Measurements from ENCODE around the gene TMEM108. TPM values are rescaled to one million over a fixed set of nuclear protein-coding genes. Genes with fewer than 3 reads are reported as not detected.

Gene TMEM108
- total and polyA plus RNA-seq, 2 of the 4 experiments (the other 2 are of a cell fraction): 0.18 to 2.2 TPM

DNA sequence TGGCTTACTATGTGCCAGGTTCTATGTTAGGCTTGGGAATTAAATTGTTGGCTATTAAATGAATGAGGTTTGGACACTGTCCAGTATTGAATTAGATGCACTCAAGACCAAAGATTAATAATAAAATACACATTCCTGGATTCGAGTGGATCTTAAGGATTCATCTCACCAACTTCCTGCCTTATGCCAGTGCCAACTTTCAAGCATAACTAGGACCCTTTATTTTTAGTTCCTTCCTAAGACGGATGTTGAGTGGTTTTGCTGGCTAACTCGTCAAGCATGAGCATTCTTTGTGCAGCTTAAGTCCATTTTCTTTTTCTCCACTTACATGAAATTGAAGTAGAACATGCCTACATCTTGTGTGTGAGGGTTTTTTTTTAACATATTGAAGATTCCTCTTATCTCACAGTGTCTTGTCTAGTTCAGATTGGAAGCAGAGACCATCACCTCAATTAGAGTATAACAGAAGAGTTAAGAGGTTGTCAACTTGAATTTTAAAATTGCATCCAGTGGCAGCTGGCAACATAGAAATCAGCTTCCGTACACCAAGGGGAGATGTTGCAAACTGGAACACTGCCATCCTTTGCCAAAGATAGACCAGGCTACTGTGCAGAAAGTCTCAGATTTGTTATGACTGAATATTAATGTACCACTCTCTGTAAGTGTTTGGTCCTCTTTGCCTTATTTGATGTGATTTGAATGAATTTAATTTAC lies 255.4 kb downstream of the TMEM108 start:
- H3K36me3 ChIP-seq (ENCODE audit: control insufficient read depth, insufficient read depth, low read length): no peaks in the 10 kb centered on the region
- H3K14ac ChIP-seq (replicated peaks; ENCODE audit: low read depth, low read length): peak overlapping the region; percentile 4; the same call in 1 of the 2 replicates
- no peak overlapping the region for H3K23ac ChIP-seq (ENCODE audit: low read depth, low read length)
- peaks cover 10% of the 10 kb centered on the region for H3K4me1 ChIP-seq (ENCODE audit: control insufficient read depth, insufficient read depth, low read length)
- no peak for ATAC-seq (ENCODE audit: low read depth)
- no peak for DNase-seq
- H3K79me1 ChIP-seq (ENCODE audit: low read depth in 1 of 2, low read length in 2 of 2): no peaks in the 10 kb centered on the region
- in situ Hi-C loops (cut with MboI; ENCODE audit: low sequenced_read_pairs) (loop anchor here (25.0 kb wide), 1 partner anchor 856 kb away; no protein-coding TSS in a partner anchor), dilution Hi-C loops (cut with HindIII; ENCODE audit: low sequenced_read_pairs, unreplicated experiment) (no loop called here), intact Hi-C loops (cut with micrococcal nuclease) (no loop called here)
- POLR2A ChIA-PET (ENCODE audit: unreplicated experiment): no interaction called here
- H3K4me2 ChIP-seq (ENCODE audit: low read depth, low read length): no peak overlapping the region
- H3K27me3 ChIP-seq (ENCODE audit: control insufficient read depth, insufficient read depth, low read length): no peaks in the 10 kb centered on the region
- H3K9me1 ChIP-seq (ENCODE audit: insufficient read depth, low read length): no peaks in the 10 kb centered on the region
- no peak overlapping the region for H3K27ac ChIP-seq (ENCODE audit: insufficient read depth, low read length)
- H3K56ac ChIP-seq (ENCODE audit: extremely low read depth, insufficient read depth, low read length): no peak overlapping the region
- peak overlapping the region; percentile 18 for H3K4ac ChIP-seq (ENCODE audit: low read depth, low read length)
- TF ChIP-seq, protein P1, sequence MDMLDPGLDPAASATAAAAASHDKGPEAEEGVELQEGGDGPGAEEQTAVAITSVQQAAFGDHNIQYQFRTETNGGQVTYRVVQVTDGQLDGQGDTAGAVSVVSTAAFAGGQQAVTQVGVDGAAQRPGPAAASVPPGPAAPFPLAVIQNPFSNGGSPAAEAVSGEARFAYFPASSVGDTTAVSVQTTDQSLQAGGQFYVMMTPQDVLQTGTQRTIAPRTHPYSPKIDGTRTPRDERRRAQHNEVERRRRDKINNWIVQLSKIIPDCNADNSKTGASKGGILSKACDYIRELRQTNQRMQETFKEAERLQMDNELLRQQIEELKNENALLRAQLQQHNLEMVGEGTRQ (IDR thresholded peaks at IDR 0.05; ENCODE audit: low read depth, low read length): no peak
- TF ChIP-seq MAFK (IDR thresholded peaks at IDR 0.05; ENCODE audit: low read depth, low read length): no peak
- no peak for TF ChIP-seq RFX5 (IDR thresholded peaks at IDR 0.05; ENCODE audit: low read depth, low read length)
- no peak for TF ChIP-seq POLR2A (IDR thresholded peaks at IDR 0.05; ENCODE audit: low read depth, low read length)
- TF ChIP-seq, protein P2, sequence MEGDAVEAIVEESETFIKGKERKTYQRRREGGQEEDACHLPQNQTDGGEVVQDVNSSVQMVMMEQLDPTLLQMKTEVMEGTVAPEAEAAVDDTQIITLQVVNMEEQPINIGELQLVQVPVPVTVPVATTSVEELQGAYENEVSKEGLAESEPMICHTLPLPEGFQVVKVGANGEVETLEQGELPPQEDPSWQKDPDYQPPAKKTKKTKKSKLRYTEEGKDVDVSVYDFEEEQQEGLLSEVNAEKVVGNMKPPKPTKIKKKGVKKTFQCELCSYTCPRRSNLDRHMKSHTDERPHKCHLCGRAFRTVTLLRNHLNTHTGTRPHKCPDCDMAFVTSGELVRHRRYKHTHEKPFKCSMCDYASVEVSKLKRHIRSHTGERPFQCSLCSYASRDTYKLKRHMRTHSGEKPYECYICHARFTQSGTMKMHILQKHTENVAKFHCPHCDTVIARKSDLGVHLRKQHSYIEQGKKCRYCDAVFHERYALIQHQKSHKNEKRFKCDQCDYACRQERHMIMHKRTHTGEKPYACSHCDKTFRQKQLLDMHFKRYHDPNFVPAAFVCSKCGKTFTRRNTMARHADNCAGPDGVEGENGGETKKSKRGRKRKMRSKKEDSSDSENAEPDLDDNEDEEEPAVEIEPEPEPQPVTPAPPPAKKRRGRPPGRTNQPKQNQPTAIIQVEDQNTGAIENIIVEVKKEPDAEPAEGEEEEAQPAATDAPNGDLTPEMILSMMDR (conservative IDR thresholded peaks at IDR 0.05; ENCODE audit: low read depth, low read length): no peak
- TF ChIP-seq RAD21 (IDR thresholded peaks at IDR 0.05; ENCODE audit: low read length): no peak
- TF ChIP-seq BHLHE40 (IDR thresholded peaks at IDR 0.05; ENCODE audit: low read depth, low read length): no peak
- no peak for TF ChIP-seq RCOR1 (IDR thresholded peaks at IDR 0.05; ENCODE audit: insufficient replicate concordance, low read length)
- no peak for TF ChIP-seq MXI1 (IDR thresholded peaks at IDR 0.05; ENCODE audit: borderline replicate concordance, low read depth, low read length)
- no peak for TF ChIP-seq FOS (IDR thresholded peaks at IDR 0.05; ENCODE audit: low read depth, low read length)
- TF ChIP-seq SMC3 (IDR thresholded peaks at IDR 0.05; ENCODE audit: low read depth, low read length): no peak
- no peak for TF ChIP-seq NFE2L2 (IDR thresholded peaks at IDR 0.05; ENCODE audit: low read depth, low read length)
- peak overlapping the region; percentile 11; the same call in 1 of the 3 replicates for H2BK15ac ChIP-seq (ENCODE audit: low read depth, low read length)
- no peak overlapping the region for H2AK5ac ChIP-seq (ENCODE audit: low read depth, low read length)
- H4K5ac ChIP-seq (ENCODE audit: low read depth, low read length): peak overlapping the region; percentile 42; the same call in 1 of the 2 replicates
- H3K18ac ChIP-seq (ENCODE audit: low read depth, low read length): peak overlapping the region; percentile 57; the same call in 1 of the 2 replicates
- BruUV-seq (replicated peaks): no TSS peak
- peak overlapping the region; percentile 10 for H2BK5ac ChIP-seq (ENCODE audit: low read depth, low read length, poor library complexity, severe bottlenecking)
- H2AK9ac ChIP-seq (replicated peaks; ENCODE audit: low read depth, low read length, poor library complexity): no peak overlapping the region
- no CpG with 5 or more reads among the region's 4 CpGs for WGBS, 2 experiments (ENCODE audit: extremely low coverage in 2 of 2, insufficient read length in 1 of 2)
- H3K4me3 ChIP-seq (ENCODE audit: insufficient read depth, low read depth, low read length): no peak overlapping the region
- no peaks in the 10 kb centered on the region for H3K9me3 ChIP-seq (ENCODE audit: control insufficient read depth, insufficient read depth, low read length)
- peak overlapping the region; percentile 22; the same call in 1 of the 2 replicates for H2BK20ac ChIP-seq (ENCODE audit: low read depth, low read length)
- peak overlapping the region in 1 of 2 experiments; percentile 8; a peak in 1 of 4 replicates for H4K8ac ChIP-seq (ENCODE audit: low read depth in 2 of 2, low read length in 2 of 2)
- no peaks in the 10 kb centered on the region for H4K20me1 ChIP-seq (ENCODE audit: insufficient read depth, low read length)
- no peak overlapping the region for H3K9ac ChIP-seq (ENCODE audit: low read depth, low read length)
- CTCF ChIA-PET: interaction anchor here (0.8 kb wide), 1 partner anchor 8 kb away, joined by 3 read pairs; no protein-coding TSS in a partner anchor
- peak overlapping the region; percentile 5; the same call in 1 of the 2 replicates for H4K91ac ChIP-seq (ENCODE audit: insufficient read depth, low read depth, low read length)
- H2AFZ ChIP-seq (replicated peaks; ENCODE audit: low read length, poor library complexity): no peak overlapping the region
- peak overlapping the region; percentile 42 for H2BK120ac ChIP-seq (ENCODE audit: low read depth, low read length)
